Fibroblast of the aortic adventitia (primary cell): ENCODE measurements around the gene ETV5. TPM values are rescaled to one million over a fixed set of nuclear protein-coding genes. Genes with fewer than 3 reads are reported as not detected.

Experiments used
- DNase-seq: peaks from one replicate; pipeline ENCODE4 v3.0.0-alpha.2; 2010; ENCODE audit warnings: low read depth
- H3K4me3 ChIP-seq: 2 replicates; pipeline ENCODE4 v1.5.1; 2011; ENCODE audit warnings: low read depth, mild to moderate bottlenecking, control low read depth, low read length, moderate library complexity
- total RNA-seq: library from RNA; depleted of rRNA; stranded (reverse); fragments of >200 nt; gene quantifications from 2 replicates; pipeline ENCODE4 v1.2.3, GENCODE V29; 2012; ENCODE audit warnings: low replicate concordance
- TF ChIP-seq, protein P1 (sequence below): IDR thresholded peaks from 2 replicates; pipeline ENCODE4 v1.5.1; 2011; ENCODE audit warnings: mild to moderate bottlenecking, low read length, control low read depth, inconsistent platforms; ENCODE audit not compliant: insufficient read depth

The ETV5 gene
- total RNA-seq, 1 donor = 78.8 TPM

DNA sequence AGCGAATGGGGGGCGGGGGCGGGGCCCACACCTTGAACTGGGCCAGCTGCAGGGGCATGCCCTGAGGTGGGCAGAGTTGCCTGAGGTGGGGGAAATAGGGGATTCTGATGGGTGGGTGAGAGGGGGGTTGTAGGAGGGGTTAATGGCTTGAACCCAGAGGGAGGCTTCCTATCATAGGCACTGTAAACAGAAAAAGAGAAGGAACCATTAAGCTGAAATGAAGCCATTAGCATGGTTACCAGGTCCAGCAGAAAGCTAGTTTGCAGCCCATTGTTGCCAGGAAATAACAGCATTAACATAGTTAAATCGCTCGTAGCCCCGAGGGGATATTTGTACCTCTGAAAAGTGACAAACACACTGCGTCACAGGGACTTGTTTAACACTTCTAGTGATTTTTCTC is 29.0 kb downstream of the ETV5 start:
- TF ChIP-seq, protein P1, sequence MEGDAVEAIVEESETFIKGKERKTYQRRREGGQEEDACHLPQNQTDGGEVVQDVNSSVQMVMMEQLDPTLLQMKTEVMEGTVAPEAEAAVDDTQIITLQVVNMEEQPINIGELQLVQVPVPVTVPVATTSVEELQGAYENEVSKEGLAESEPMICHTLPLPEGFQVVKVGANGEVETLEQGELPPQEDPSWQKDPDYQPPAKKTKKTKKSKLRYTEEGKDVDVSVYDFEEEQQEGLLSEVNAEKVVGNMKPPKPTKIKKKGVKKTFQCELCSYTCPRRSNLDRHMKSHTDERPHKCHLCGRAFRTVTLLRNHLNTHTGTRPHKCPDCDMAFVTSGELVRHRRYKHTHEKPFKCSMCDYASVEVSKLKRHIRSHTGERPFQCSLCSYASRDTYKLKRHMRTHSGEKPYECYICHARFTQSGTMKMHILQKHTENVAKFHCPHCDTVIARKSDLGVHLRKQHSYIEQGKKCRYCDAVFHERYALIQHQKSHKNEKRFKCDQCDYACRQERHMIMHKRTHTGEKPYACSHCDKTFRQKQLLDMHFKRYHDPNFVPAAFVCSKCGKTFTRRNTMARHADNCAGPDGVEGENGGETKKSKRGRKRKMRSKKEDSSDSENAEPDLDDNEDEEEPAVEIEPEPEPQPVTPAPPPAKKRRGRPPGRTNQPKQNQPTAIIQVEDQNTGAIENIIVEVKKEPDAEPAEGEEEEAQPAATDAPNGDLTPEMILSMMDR = no peak
- no peak overlapping the region for H3K4me3 ChIP-seq
- DNase-seq = no peak

DNA sequence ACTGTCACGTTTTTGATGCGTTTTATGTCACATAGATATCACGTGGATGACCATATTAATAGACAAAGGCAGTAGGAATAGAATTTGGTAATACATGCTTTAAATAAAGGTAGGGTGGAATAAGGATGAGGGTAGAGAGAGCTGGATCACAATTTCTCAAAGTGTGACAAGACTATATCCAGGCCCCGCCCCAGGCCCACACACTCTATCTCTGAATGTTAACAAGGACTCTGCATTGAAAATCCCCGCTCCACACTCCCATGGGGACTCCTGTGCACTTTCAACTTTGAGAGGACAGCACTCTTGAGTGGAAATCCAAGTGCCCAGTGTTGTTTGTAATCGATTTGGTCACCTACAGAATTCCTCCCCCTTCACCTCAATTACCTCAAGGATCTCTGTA is 31.4 kb downstream of the ETV5 start:
- TF ChIP-seq, protein P1 = no peak
- DNase-seq = no peak
- no peak overlapping the region for H3K4me3 ChIP-seq

DNA sequence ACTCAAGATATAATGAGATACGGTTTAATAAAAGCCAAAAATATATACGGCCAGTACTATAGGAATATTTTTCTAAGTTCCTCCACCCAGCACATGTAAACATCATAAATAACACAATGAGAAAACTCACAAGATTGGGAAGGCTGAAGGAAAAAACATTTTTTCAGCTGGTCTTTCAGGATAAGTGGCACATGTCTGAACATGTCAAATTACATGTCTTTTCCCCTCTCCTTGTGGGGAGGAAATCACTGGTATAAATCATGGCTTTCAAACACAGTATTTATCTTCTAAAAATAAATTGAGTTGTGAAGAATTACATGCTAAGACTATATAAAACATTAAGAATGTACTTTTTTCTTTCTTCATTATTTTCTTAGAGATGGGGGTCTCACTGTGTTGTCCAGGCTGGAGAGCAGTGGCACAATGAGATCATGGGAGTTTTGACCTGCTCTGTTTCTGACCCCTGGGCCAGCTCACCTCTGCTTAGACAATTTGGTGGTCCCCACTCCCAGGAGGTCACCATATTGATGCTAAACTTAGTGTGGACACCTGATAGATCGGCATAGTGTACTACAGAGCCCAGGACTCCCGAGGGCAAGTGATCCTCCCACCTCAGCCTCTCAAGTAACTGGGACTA is 32.8 kb downstream of the ETV5 start:
- no peak for DNase-seq
- TF ChIP-seq, protein P1 = no peak
- H3K4me3 ChIP-seq = no peak overlapping the region

DNA sequence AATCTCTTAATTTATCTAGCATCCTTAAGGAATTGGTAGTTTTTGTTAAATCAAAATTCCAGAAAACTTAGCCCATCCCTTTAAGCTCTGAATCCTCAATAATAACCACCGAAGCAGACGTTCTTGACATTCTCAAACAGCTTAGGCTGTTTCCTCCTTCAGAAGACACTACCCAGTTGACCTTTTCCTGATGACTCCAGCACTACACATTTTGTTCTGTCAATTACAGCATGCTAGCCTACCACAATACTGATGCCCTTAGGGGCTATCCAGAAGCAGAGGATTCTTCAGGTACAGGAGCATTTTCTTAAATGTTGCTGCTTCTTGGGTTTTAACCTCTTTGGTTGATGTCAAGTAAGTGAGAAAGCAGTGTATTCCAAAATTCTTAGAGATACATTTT is 33.4 kb downstream of the ETV5 start:
- DNase-seq = no peak
- TF ChIP-seq, protein P1 = no peak

DNA sequence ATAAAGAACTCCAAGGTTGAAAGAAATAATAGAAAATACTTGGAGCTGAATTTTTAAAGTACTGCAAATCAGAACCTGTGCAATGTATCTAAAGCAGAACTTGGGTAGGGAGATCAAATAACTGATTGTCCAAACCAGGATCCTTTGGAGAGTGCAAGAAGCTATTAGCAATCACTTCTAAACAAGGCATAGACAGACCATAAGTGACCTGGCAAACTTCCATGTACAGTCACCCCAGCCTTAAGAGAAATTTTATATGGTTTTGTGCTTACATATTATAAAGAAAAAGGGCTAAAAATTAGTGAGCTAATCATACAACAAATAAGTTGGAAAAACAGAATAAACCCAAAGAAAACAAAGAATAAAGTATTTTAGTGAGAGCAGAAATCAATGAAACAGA is 35.2 kb downstream of the ETV5 start:
- no peak for DNase-seq
- no peak overlapping the region for H3K4me3 ChIP-seq
- TF ChIP-seq, protein P1 = no peak

More for the DNA sequence above, 33.4 kb downstream of the ETV5 start:
- no peak overlapping the region for H3K4me3 ChIP-seq

DNA sequence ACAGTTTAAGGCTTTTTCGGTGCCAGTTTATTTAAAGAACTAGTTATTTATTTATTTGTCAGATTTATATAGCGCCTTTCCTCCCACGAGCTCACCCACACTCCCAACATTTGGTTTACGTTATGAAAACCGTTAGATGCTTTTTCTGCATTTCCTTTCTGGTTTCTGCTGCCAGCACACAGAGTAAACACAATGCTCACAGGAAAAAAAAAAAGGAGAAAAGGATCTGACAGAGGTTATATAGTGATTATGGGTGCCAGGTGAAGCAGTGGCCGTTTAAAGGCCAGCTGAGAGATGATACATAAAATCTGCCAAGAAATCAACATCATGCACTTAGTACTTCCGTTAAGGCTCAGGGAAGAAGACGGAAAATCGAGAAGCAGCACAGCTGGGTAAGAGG is 37.9 kb downstream of the ETV5 start:
- no peak for DNase-seq
- TF ChIP-seq, protein P1 = no peak
- no peak overlapping the region for H3K4me3 ChIP-seq

DNA sequence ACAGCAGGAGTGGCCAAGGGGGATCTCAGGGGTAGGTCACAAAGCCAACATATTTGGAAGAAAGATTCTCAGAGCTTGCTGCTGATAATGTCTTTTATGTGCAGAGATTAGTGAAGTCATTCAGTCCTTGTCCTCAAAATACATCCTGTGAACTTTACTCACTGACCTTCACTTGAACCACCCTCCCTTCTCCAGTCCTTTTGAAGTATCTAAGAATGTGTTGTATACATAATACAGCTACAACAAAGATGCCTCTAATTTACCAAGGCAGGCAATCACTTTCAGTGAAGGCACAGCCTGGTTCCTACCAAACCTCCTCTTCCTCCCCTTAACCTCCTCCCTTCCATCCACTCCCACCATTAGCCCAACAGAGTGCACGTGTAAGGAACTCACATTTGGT is 38.3 kb downstream of the ETV5 start:
- TF ChIP-seq, protein P1 = no peak
- no peak overlapping the region for H3K4me3 ChIP-seq
- no peak for DNase-seq
